IMR-90 (cell line): Measurements from ENCODE around the gene MAB21L4. TPM values are rescaled to one million over a fixed set of nuclear protein-coding genes. Genes with fewer than 3 reads are reported as not detected.

ENCODE experiments used
- ATAC-seq: fragments of 200-7000 bp; cut with Tn5 transposase; 2 replicates; pipeline ENCODE4 v1.9.1; 2020; ENCODE audit warnings: low read depth, mild to moderate bottlenecking, moderate library complexity
- BruUV-seq: library from RNA; stranded (reverse); fragments of 400-500 nt; replicated peaks from 2 replicates; lab custom pipeline; 2021; lab: Mats Ljungman, UMichigan
- CTCF ChIA-PET: fragments of 300-600 bp; formaldehyde crosslinking; extraction: SDS; loops from one replicate; lab custom pipeline; 2021; ENCODE audit warnings: antibody characterized with exemption; lab: Yijun Ruan, JAX
- POLR2A ChIA-PET: fragments of 300-600 bp; sonication (Branson Sonifier 250); formaldehyde crosslinking; loops from one replicate; lab custom pipeline; 2022; ENCODE audit warnings: antibody characterized with exemption; ENCODE audit not compliant: unreplicated experiment; lab: Charles Lee
- DNase-seq: peaks from one replicate; pipeline ENCODE4 v3.0.0; 2013
- H2AFZ ChIP-seq: replicated peaks from 2 replicates; pipeline ENCODE3; 2013; ENCODE audit warnings: low read length, mild to moderate bottlenecking; ENCODE audit not compliant: poor library complexity
- H2AK5ac ChIP-seq: 2 replicates; pipeline ENCODE4 v1.6.1; 2013; ENCODE audit warnings: low read depth, low read length, inconsistent platforms
- H2AK9ac ChIP-seq: replicated peaks from 2 replicates; pipeline ENCODE3; 2013; ENCODE audit warnings: mild to moderate bottlenecking, low read depth, low read length, moderate library complexity; ENCODE audit not compliant: poor library complexity
- H2BK120ac ChIP-seq: 2 replicates; pipeline ENCODE4 v1.6.1; 2013; ENCODE audit warnings: low read depth, low read length, inconsistent platforms
- H2BK15ac ChIP-seq: 3 replicates; pipeline ENCODE4 v1.6.1; 2013; ENCODE audit warnings: low read depth, low read length, inconsistent platforms
- H2BK20ac ChIP-seq: 2 replicates; pipeline ENCODE4 v1.6.1; 2013; ENCODE audit warnings: low read depth, mild to moderate bottlenecking, inconsistent platforms, low read length, moderate library complexity
- H2BK5ac ChIP-seq: 2 replicates; pipeline ENCODE4 v1.6.1; 2013; ENCODE audit warnings: mild to moderate bottlenecking, low read depth, low read length, inconsistent platforms; ENCODE audit not compliant: poor library complexity, severe bottlenecking
- H3K14ac ChIP-seq: replicated peaks from 2 replicates; pipeline ENCODE4 v1.6.1; 2013; ENCODE audit warnings: low read depth, low read length, inconsistent platforms
- H3K18ac ChIP-seq: 2 replicates; pipeline ENCODE4 v1.6.1; 2013; ENCODE audit warnings: low read depth, low read length, control low read depth
- H3K23ac ChIP-seq: 2 replicates; pipeline ENCODE4 v1.6.1; 2013; ENCODE audit warnings: low read depth, low read length, inconsistent platforms
- H3K27ac ChIP-seq: 2 replicates; pipeline ENCODE4 v1.5.1; 2013; ENCODE audit warnings: mild to moderate bottlenecking, control low read depth, low read length; ENCODE audit not compliant: insufficient read depth
- H3K27me3 ChIP-seq: 2 replicates; pipeline ENCODE4 v1.6.1; 2013; ENCODE audit warnings: low read length; ENCODE audit not compliant: control insufficient read depth, insufficient read depth
- H3K36me3 ChIP-seq: 2 replicates; pipeline ENCODE4 v1.6.1; 2013; ENCODE audit warnings: low read length, mixed read lengths; ENCODE audit not compliant: control insufficient read depth, insufficient read depth
- H3K4ac ChIP-seq: 2 replicates; pipeline ENCODE4 v1.6.1; 2013; ENCODE audit warnings: low read depth, low read length, inconsistent platforms
- H3K4me1 ChIP-seq: 2 replicates; pipeline ENCODE4 v1.6.1; 2013; ENCODE audit warnings: low read length, mixed read lengths; ENCODE audit not compliant: control insufficient read depth, insufficient read depth
- H3K4me2 ChIP-seq: 2 replicates; pipeline ENCODE4 v1.6.1; 2013; ENCODE audit warnings: low read depth, mild to moderate bottlenecking, control low read depth, low read length, moderate library complexity
- H3K4me3 ChIP-seq: 2 replicates; pipeline ENCODE4 v1.5.1; 2013; ENCODE audit warnings: low read depth, mild to moderate bottlenecking, control low read depth, low read length, moderate library complexity; ENCODE audit not compliant: insufficient read depth
- H3K56ac ChIP-seq: 2 replicates; pipeline ENCODE4 v1.6.1; 2013; ENCODE audit warnings: low read length, inconsistent platforms; ENCODE audit not compliant: insufficient read depth; ENCODE audit errors: extremely low read depth
- H3K79me1 ChIP-seq, 2 experiments: 2 replicates each; pipeline ENCODE4 v1.6.1; 2013; ENCODE audit warnings: low read length in 2 of 2, inconsistent platforms in 1 of 2, low read depth in 1 of 2
- H3K9ac ChIP-seq: 2 replicates; pipeline ENCODE4 v1.6.1; 2013; ENCODE audit warnings: low read depth, low read length, control low read depth
- H3K9me1 ChIP-seq: 2 replicates; pipeline ENCODE4 v1.6.1; 2013; ENCODE audit warnings: low read length, inconsistent platforms; ENCODE audit not compliant: insufficient read depth
- H3K9me3 ChIP-seq: 2 replicates; pipeline ENCODE4 v1.6.1; 2013; ENCODE audit warnings: low read length; ENCODE audit not compliant: control insufficient read depth, insufficient read depth
- H4K20me1 ChIP-seq: 2 replicates; pipeline ENCODE4 v1.6.1; 2013; ENCODE audit warnings: low read length, inconsistent platforms; ENCODE audit not compliant: insufficient read depth
- H4K5ac ChIP-seq: 2 replicates; pipeline ENCODE4 v1.6.1; 2013; ENCODE audit warnings: mild to moderate bottlenecking, low read depth, low read length, control low read depth
- H4K8ac ChIP-seq, 2 experiments: 2 replicates each; pipeline ENCODE4 v1.6.1; 2013; ENCODE audit warnings: low read depth in 2 of 2, low read length in 2 of 2, control low read depth in 1 of 2, inconsistent platforms in 1 of 2
- H4K91ac ChIP-seq: 2 replicates; pipeline ENCODE4 v1.6.1; 2013; ENCODE audit warnings: low read depth, low read length, inconsistent platforms; ENCODE audit not compliant: insufficient read depth
- BHLHE40 ChIP-seq: fragments of 150-350 bp; IDR thresholded peaks from 2 replicates; pipeline ENCODE4 v1.6.1; 2016; ENCODE audit warnings: mild to moderate bottlenecking, low read depth, low read length
- CEBPB ChIP-seq: IDR thresholded peaks from 2 replicates; pipeline ENCODE4 v1.6.1; 2012; ENCODE audit warnings: low read depth, low read length, improper control_type of control experiment
- CTCF ChIP-seq: conservative IDR thresholded peaks from 2 replicates; pipeline ENCODE4 v1.5.1; 2012; ENCODE audit warnings: mild to moderate bottlenecking, low read depth, low read length, improper control_type of control experiment
- FOS ChIP-seq: fragments of 150-350 bp; IDR thresholded peaks from 2 replicates; pipeline ENCODE4 v1.6.1; 2016; ENCODE audit warnings: low read depth, low read length
- MAFK ChIP-seq: IDR thresholded peaks from 2 replicates; pipeline ENCODE4 v1.6.1; 2012; ENCODE audit warnings: low read depth, low read length, improper control_type of control experiment
- MXI1 ChIP-seq: IDR thresholded peaks from 2 replicates; pipeline ENCODE4 v1.6.1; 2012; ENCODE audit warnings: low read depth, mild to moderate bottlenecking, low read length, moderate library complexity, borderline replicate concordance
- NFE2L2 ChIP-seq: fragments of 150-350 bp; IDR thresholded peaks from 2 replicates; pipeline ENCODE4 v1.6.1; 2016; ENCODE audit warnings: low read depth, mild to moderate bottlenecking, low read length
- RAD21 ChIP-seq: IDR thresholded peaks from 2 replicates; pipeline ENCODE4 v1.6.1; 2012; ENCODE audit warnings: low read length, improper control_type of control experiment
- RCOR1 ChIP-seq: IDR thresholded peaks from 2 replicates; pipeline ENCODE4 v1.6.1; 2012; ENCODE audit warnings: mild to moderate bottlenecking, low read length, improper control_type of control experiment; ENCODE audit not compliant: insufficient replicate concordance
- RFX5 ChIP-seq: IDR thresholded peaks from 2 replicates; pipeline ENCODE4 v1.8.0; 2012; ENCODE audit warnings: low read depth, mild to moderate bottlenecking, low read length, moderate library complexity
- SMC3 ChIP-seq: fragments of 150-350 bp; IDR thresholded peaks from 2 replicates; pipeline ENCODE4 v1.6.1; 2016; ENCODE audit warnings: low read depth, mild to moderate bottlenecking, antibody characterized with exemption, low read length, moderate library complexity
- WGBS, 2 experiments: methylation state at CpG; one replicate each; pipeline versions ENCODE4 v1.1.5 to v1.1.7; 2013; ENCODE audit warnings: missing lambda C conversion rate in 2 of 2; ENCODE audit not compliant: insufficient read length in 1 of 2; ENCODE audit errors: extremely low coverage in 2 of 2; 5-methylcytosine and 5-hydroxymethylcytosine counted together
- dilution Hi-C: fragments of 300-500 bp; cut with HindIII; formaldehyde crosslinking; loops from one replicate; pipeline ENCODE4 v1.14.3; 2018; ENCODE audit warnings: low sequenced_read_pairs; ENCODE audit not compliant: unreplicated experiment
- in situ Hi-C: fragments of 300-500 bp; cut with MboI; formaldehyde crosslinking; loops from 3 replicates; pipeline ENCODE4 v1.14.3; 2019; ENCODE audit warnings: low sequenced_read_pairs, inconsistent platforms, mixed read lengths
- intact Hi-C: fragments of 100-400 bp; cut with micrococcal nuclease; formaldehyde crosslinking; loops from 2 replicates; pipeline ENCODE4 v1.10.0; 2022
- polyA plus RNA-seq, 3 experiments: library from polyadenylated mRNA; depleted of rRNA; stranded (reverse); fragments of >200 nt; gene quantifications; 2 replicates each; pipeline ENCODE4 v1.2.3, GENCODE V29; 2012; ENCODE audit warnings: low replicate concordance in 1 of 3
- total RNA-seq: library from RNA; depleted of rRNA; stranded (reverse); fragments of >200 nt; gene quantifications from 2 replicates; pipeline ENCODE4 v1.2.3, GENCODE V29; 2012
- TF ChIP-seq, protein P1 (sequence below): fragments of 150-350 bp; IDR thresholded peaks from 2 replicates; pipeline ENCODE4 v1.6.1; 2017; ENCODE audit warnings: mild to moderate bottlenecking, antibody characterized with exemption, low read length, low read depth
- TF ChIP-seq, protein P2 (sequence below): fragments of 150-350 bp; IDR thresholded peaks from 2 replicates; pipeline ENCODE4 v1.6.1; 2016; ENCODE audit warnings: low read depth, mild to moderate bottlenecking, low read length, moderate library complexity, borderline replicate concordance

MAB21L4 gene
- total and polyA plus RNA-seq, 2 of the 4 experiments (the other 2 are of a cell fraction): not detected

GRCh38 chr2:240902615-240903041 is 6.7 kb upstream of the MAB21L4 start:
- no peak overlapping the region for H2BK20ac ChIP-seq
- no peak overlapping the region for H2BK5ac ChIP-seq
- ATAC-seq (no peak), DNase-seq (no peak)
- in situ Hi-C loops: no loop called here
- no peaks in the 10 kb centered on the region for H4K20me1 ChIP-seq
- no TSS peak for BruUV-seq
- no peak for TF ChIP-seq MAFK
- TF ChIP-seq RFX5: no peak
- no peak for TF ChIP-seq CTCF
- no peak for TF ChIP-seq MXI1
- TF ChIP-seq SMC3: no peak
- TF ChIP-seq FOS: no peak
- TF ChIP-seq RAD21: no peak
- TF ChIP-seq NFE2L2: no peak
- TF ChIP-seq, protein P1, sequence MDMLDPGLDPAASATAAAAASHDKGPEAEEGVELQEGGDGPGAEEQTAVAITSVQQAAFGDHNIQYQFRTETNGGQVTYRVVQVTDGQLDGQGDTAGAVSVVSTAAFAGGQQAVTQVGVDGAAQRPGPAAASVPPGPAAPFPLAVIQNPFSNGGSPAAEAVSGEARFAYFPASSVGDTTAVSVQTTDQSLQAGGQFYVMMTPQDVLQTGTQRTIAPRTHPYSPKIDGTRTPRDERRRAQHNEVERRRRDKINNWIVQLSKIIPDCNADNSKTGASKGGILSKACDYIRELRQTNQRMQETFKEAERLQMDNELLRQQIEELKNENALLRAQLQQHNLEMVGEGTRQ: no peak
- no peak for TF ChIP-seq RCOR1
- no peak for TF ChIP-seq BHLHE40
- no peak for TF ChIP-seq CEBPB
- TF ChIP-seq, protein P2, sequence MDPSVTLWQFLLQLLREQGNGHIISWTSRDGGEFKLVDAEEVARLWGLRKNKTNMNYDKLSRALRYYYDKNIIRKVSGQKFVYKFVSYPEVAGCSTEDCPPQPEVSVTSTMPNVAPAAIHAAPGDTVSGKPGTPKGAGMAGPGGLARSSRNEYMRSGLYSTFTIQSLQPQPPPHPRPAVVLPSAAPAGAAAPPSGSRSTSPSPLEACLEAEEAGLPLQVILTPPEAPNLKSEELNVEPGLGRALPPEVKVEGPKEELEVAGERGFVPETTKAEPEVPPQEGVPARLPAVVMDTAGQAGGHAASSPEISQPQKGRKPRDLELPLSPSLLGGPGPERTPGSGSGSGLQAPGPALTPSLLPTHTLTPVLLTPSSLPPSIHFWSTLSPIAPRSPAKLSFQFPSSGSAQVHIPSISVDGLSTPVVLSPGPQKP: no peak
- no peak overlapping the region for H2AK9ac ChIP-seq
- H2BK120ac ChIP-seq: no peak overlapping the region
- dilution Hi-C loops: no loop called here
- no peaks in the 10 kb centered on the region for H3K9me1 ChIP-seq
- H2AK5ac ChIP-seq: no peak overlapping the region
- H3K9me3 ChIP-seq: no peaks in the 10 kb centered on the region
- no peak overlapping the region for H4K91ac ChIP-seq
- no peak overlapping the region for H4K5ac ChIP-seq
- H3K79me1 ChIP-seq: no peaks in the 10 kb centered on the region
- no peak overlapping the region for H2AFZ ChIP-seq
- POLR2A ChIA-PET: no interaction called here
- H3K27ac ChIP-seq: no peak overlapping the region
- no peak overlapping the region for H3K23ac ChIP-seq
- no peaks in the 10 kb centered on the region for H3K4me1 ChIP-seq
- no peak overlapping the region for H3K14ac ChIP-seq
- H3K56ac ChIP-seq: no peak overlapping the region
- no peak overlapping the region for H3K4me2 ChIP-seq
- no peak overlapping the region for H2BK15ac ChIP-seq
- H3K4ac ChIP-seq: no peak overlapping the region
- 46% methylated on average over 2 of the region's 7 CpGs; no CpG with 5 or more reads in 1 of the 2 experiments for WGBS, 2 experiments
- no peaks in the 10 kb centered on the region for H3K36me3 ChIP-seq
- intact Hi-C loops: no loop called here
- H3K9ac ChIP-seq: no peak overlapping the region
- H4K8ac ChIP-seq: no peak overlapping the region
- no peak overlapping the region for H3K4me3 ChIP-seq
- no peak overlapping the region for H3K18ac ChIP-seq
- peaks cover 10% of the 10 kb centered on the region; the same call in 1 of the 2 replicates for H3K27me3 ChIP-seq
- CTCF ChIA-PET: no interaction called here
